Neuronal stem cell (in vitro differentiated cells): ENCODE measurements around the gene FAXDC2.

Experiments used
- DNase-seq: peaks from one replicate; pipeline ENCODE4 v3.0.0-alpha.2; 2013; ENCODE audit warnings: low spot score
- H2AFZ ChIP-seq: one replicate; pipeline ENCODE4 v1.6.1; 2013; ENCODE audit warnings: mild to moderate bottlenecking, low read length, inconsistent platforms
- H2AK5ac ChIP-seq: 2 replicates; pipeline ENCODE4 v1.6.1; 2013; ENCODE audit warnings: low read depth, mild to moderate bottlenecking, inconsistent platforms, low read length, moderate library complexity, mixed read lengths
- H2BK120ac ChIP-seq: 2 replicates; pipeline ENCODE4 v1.6.1; 2013; ENCODE audit warnings: low read depth, mild to moderate bottlenecking, inconsistent platforms, low read length, moderate library complexity, mixed read lengths
- H2BK12ac ChIP-seq: one replicate; pipeline ENCODE4 v1.6.1; 2013; ENCODE audit warnings: low read length, inconsistent platforms
- H2BK15ac ChIP-seq: 2 replicates; pipeline ENCODE4 v1.6.1; 2013; ENCODE audit warnings: mild to moderate bottlenecking, low read length, inconsistent platforms, mixed read lengths
- H2BK5ac ChIP-seq: one replicate; pipeline ENCODE4 v1.6.1; 2013; ENCODE audit warnings: inconsistent platforms, mild to moderate bottlenecking, low read length, moderate library complexity
- H3K14ac ChIP-seq: one replicate; pipeline ENCODE4 v1.6.1; 2013; ENCODE audit warnings: low read length, inconsistent platforms
- H3K18ac ChIP-seq: 2 replicates; pipeline ENCODE4 v1.6.1; 2013; ENCODE audit warnings: low read length, inconsistent platforms
- H3K23ac ChIP-seq: 2 replicates; pipeline ENCODE4 v1.6.1; 2013; ENCODE audit warnings: low read depth, mild to moderate bottlenecking, mixed read lengths, low read length, inconsistent platforms; ENCODE audit not compliant: poor library complexity
- H3K27ac ChIP-seq: replicated peaks from 3 replicates; pipeline ENCODE4 v1.5.1; 2013; ENCODE audit warnings: low read length, inconsistent platforms
- H3K27me3 ChIP-seq, 3 experiments: 2 replicates each; pipeline ENCODE4 v1.6.1; 2013; ENCODE audit warnings: low read length in 3 of 3, mild to moderate bottlenecking in 2 of 3, inconsistent platforms in 1 of 3, low read depth in 1 of 3, mixed read lengths in 1 of 3, moderate library complexity in 1 of 3; ENCODE audit not compliant: control insufficient read depth in 3 of 3, insufficient read depth in 3 of 3
- H3K36me3 ChIP-seq, 2 donors: replicated peaks in 1 of 2; 2 replicates each; pipeline ENCODE4 v1.6.1; 2013; ENCODE audit warnings: low read length in 2 of 2; ENCODE audit not compliant: control insufficient read depth in 2 of 2, insufficient read depth in 2 of 2
- H3K4ac ChIP-seq: 2 replicates; pipeline ENCODE4 v1.6.1; 2013; ENCODE audit warnings: inconsistent platforms, mild to moderate bottlenecking, low read length, moderate library complexity
- H3K4me1 ChIP-seq, 2 donors: 1 replicate in 1 of 2; 2 replicates in 1 of 2; pipeline ENCODE4 v1.6.1; 2013; ENCODE audit warnings: low read length in 2 of 2, low read depth in 1 of 2; ENCODE audit not compliant: control insufficient read depth in 2 of 2, insufficient read depth in 1 of 2
- H3K4me2 ChIP-seq: one replicate; pipeline ENCODE4 v1.6.1; 2013; ENCODE audit warnings: mild to moderate bottlenecking, low read length, inconsistent platforms; ENCODE audit not compliant: insufficient read depth, poor library complexity, severe bottlenecking
- H3K4me3 ChIP-seq, 2 donors: 2 replicates each; pipeline ENCODE4 v1.5.1; 2013; ENCODE audit warnings: low read length in 2 of 2, mild to moderate bottlenecking in 2 of 2, inconsistent platforms in 1 of 2, moderate library complexity in 1 of 2
- H3K79me1 ChIP-seq: one replicate; pipeline ENCODE4 v1.6.1; 2013; ENCODE audit warnings: low read depth, mild to moderate bottlenecking, inconsistent platforms, low read length, moderate library complexity
- H3K9ac ChIP-seq: one replicate; pipeline ENCODE4 v1.6.1; 2013; ENCODE audit warnings: mild to moderate bottlenecking, low read depth, low read length, inconsistent platforms; ENCODE audit not compliant: poor library complexity
- H3K9me3 ChIP-seq, 2 donors: replicated peaks in 1 of 2; 2 replicates each; pipeline versions ENCODE3 to v1.6.1; 2013; ENCODE audit warnings: low read length in 2 of 2, mild to moderate bottlenecking in 2 of 2, inconsistent platforms in 1 of 2, low read depth in 1 of 2, mixed read lengths in 1 of 2, moderate library complexity in 1 of 2; ENCODE audit not compliant: control insufficient read depth in 2 of 2, insufficient read depth in 1 of 2
- H4K8ac ChIP-seq: one replicate; pipeline ENCODE4 v1.6.1; 2013; ENCODE audit warnings: low read depth, mild to moderate bottlenecking, inconsistent platforms, low read length, moderate library complexity
- H4K91ac ChIP-seq: one replicate; pipeline ENCODE4 v1.6.1; 2013; ENCODE audit warnings: low read length, low read depth, mild to moderate bottlenecking, inconsistent platforms; ENCODE audit not compliant: poor library complexity
- WGBS, 2 donors: extraction: QIAGEN DNeasy Blood & Tissue Kit; methylation state at CpG; one replicate each; pipeline ENCODE4 v1.1.7; 2013; ENCODE audit warnings: missing lambda C conversion rate in 2 of 2, mixed read lengths in 1 of 2; ENCODE audit not compliant: insufficient read length in 2 of 2, insufficient replicate concordance in 1 of 2; ENCODE audit errors: extremely low coverage in 2 of 2; 5-methylcytosine and 5-hydroxymethylcytosine counted together

FAXDC2 gene

GRCh38 chr5:154800582-154800981 lies 49.8 kb downstream of the FAXDC2 start:
- no peaks in the 10 kb centered on the region for H3K9me3 ChIP-seq
- H2AK5ac ChIP-seq, result no peak overlapping the region
- no peak overlapping the region for H3K4me3 ChIP-seq
- peaks cover 57 to 93% of the 10 kb centered on the region in 2 donors for H3K36me3 ChIP-seq
- H3K4me2 ChIP-seq, result no peak overlapping the region
- H2BK5ac ChIP-seq, result no peak overlapping the region
- H3K4ac ChIP-seq, result no peak overlapping the region
- no peak overlapping the region for H3K18ac ChIP-seq
- H2AFZ ChIP-seq, result no peak overlapping the region
- no peak overlapping the region for H2BK12ac ChIP-seq
- H3K9ac ChIP-seq, result no peak overlapping the region
- no peaks in the 10 kb centered on the region for H3K4me1 ChIP-seq
- H3K79me1 ChIP-seq, result peaks cover 3% of the 10 kb centered on the region
- no peak overlapping the region for H4K91ac ChIP-seq
- DNase-seq, result no peak
- H2BK15ac ChIP-seq, result no peak overlapping the region
- H3K27me3 ChIP-seq, result no peaks in the 10 kb centered on the region
- no peak overlapping the region for H3K14ac ChIP-seq
- no peak overlapping the region for H3K27ac ChIP-seq
- H4K8ac ChIP-seq, result no peak overlapping the region
- H3K23ac ChIP-seq, result no peak overlapping the region
- no peak overlapping the region for H2BK120ac ChIP-seq

- DNase-seq, result no peak
- no peaks in the 10 kb centered on the region for H3K27me3 ChIP-seq
- no peak overlapping the region for H3K9ac ChIP-seq
- peaks cover 53 to 93% of the 10 kb centered on the region in 2 donors for H3K36me3 ChIP-seq
- H3K18ac ChIP-seq, result no peak overlapping the region
- no peak overlapping the region for H2AFZ ChIP-seq
- H2BK5ac ChIP-seq, result no peak overlapping the region
- no peak overlapping the region for H3K4ac ChIP-seq
- H3K4me3 ChIP-seq, result no peak overlapping the region
- no peak overlapping the region for H3K4me2 ChIP-seq
- no peaks in the 10 kb centered on the region for H3K4me1 ChIP-seq
- no peaks in the 10 kb centered on the region for H3K9me3 ChIP-seq
- peaks cover 3% of the 10 kb centered on the region for H3K79me1 ChIP-seq
- H4K8ac ChIP-seq, result no peak overlapping the region
- H2AK5ac ChIP-seq, result no peak overlapping the region
- no CpG with 5 or more reads among the region's 4 CpGs for WGBS, 2 donors
- no peak overlapping the region for H2BK12ac ChIP-seq
- H3K27ac ChIP-seq, result no peak overlapping the region
- no peak overlapping the region for H4K91ac ChIP-seq
- H2BK15ac ChIP-seq, result no peak overlapping the region
- no peak overlapping the region for H2BK120ac ChIP-seq
- H3K14ac ChIP-seq, result no peak overlapping the region
- H3K23ac ChIP-seq, result no peak overlapping the region
These were observed 52.6 kb downstream of the FAXDC2 start for GRCh38 chr5:154797762-154798161.

- no peak overlapping the region for H3K14ac ChIP-seq
- no peak overlapping the region for H2BK12ac ChIP-seq
- no peak overlapping the region for H4K91ac ChIP-seq
- no peak overlapping the region for H3K27ac ChIP-seq
- no peak overlapping the region for H3K18ac ChIP-seq
- no peaks in the 10 kb centered on the region for H3K27me3 ChIP-seq
- H2BK15ac ChIP-seq, result no peak overlapping the region
- H3K4ac ChIP-seq, result no peak overlapping the region
- H3K36me3 ChIP-seq, result peaks cover 51 to 90% of the 10 kb centered on the region in 2 donors
- WGBS, 2 donors, result no CpG with 5 or more reads among the region's 3 CpGs
- no peak overlapping the region for H2BK5ac ChIP-seq
- H3K9me3 ChIP-seq, result no peaks in the 10 kb centered on the region
- no peak overlapping the region for H3K23ac ChIP-seq
- no peak overlapping the region for H2AFZ ChIP-seq
- H4K8ac ChIP-seq, result no peak overlapping the region
- H3K4me3 ChIP-seq, result no peak overlapping the region
- H3K9ac ChIP-seq, result no peak overlapping the region
- H3K4me2 ChIP-seq, result no peak overlapping the region
- no peaks in the 10 kb centered on the region for H3K4me1 ChIP-seq
- peaks cover 3% of the 10 kb centered on the region for H3K79me1 ChIP-seq
- H2BK120ac ChIP-seq, result no peak overlapping the region
- no peak overlapping the region for H2AK5ac ChIP-seq
- no peak for DNase-seq
These were observed 55.2 kb downstream of the FAXDC2 start for GRCh38 chr5:154795235-154795596.

GRCh38 chr5:154794525-154795234 lies 55.7 kb downstream of the FAXDC2 start:
- Histone ChIP-seq H3K27ac (no peak overlapping the region), H3K4me2 (no peak overlapping the region), H3K9ac (no peak overlapping the region), H4K91ac (no peak overlapping the region), H2BK15ac (no peak overlapping the region), H3K36me3 (peaks cover 50 to 90% of the 10 kb centered on the region in 2 donors), H3K9me3 (no peaks in the 10 kb centered on the region), H3K4ac (no peak overlapping the region), H2BK5ac (no peak overlapping the region), H2AK5ac (no peak overlapping the region), H3K4me1 (no peaks in the 10 kb centered on the region), H3K4me3 (no peak overlapping the region), H3K23ac (no peak overlapping the region), H2BK12ac (no peak overlapping the region), H2AFZ (no peak overlapping the region), H4K8ac (no peak overlapping the region), H3K18ac (no peak overlapping the region), H2BK120ac (no peak overlapping the region), H3K79me1 (peaks cover under 1% of the 10 kb centered on the region), H3K27me3 (no peaks in the 10 kb centered on the region), H3K14ac (no peak overlapping the region)
- no peak for DNase-seq
- WGBS, 2 donors, result no CpG with 5 or more reads among the region's 7 CpGs
